ENCODE measurements around the gene LRRC8D. TPM values are rescaled to one million over a fixed set of nuclear protein-coding genes. Genes with fewer than 3 reads are reported as not detected.

The LRRC8D gene
- total RNA-seq, 1 donor from 2014 or later: 33.9 TPM

DNA sequence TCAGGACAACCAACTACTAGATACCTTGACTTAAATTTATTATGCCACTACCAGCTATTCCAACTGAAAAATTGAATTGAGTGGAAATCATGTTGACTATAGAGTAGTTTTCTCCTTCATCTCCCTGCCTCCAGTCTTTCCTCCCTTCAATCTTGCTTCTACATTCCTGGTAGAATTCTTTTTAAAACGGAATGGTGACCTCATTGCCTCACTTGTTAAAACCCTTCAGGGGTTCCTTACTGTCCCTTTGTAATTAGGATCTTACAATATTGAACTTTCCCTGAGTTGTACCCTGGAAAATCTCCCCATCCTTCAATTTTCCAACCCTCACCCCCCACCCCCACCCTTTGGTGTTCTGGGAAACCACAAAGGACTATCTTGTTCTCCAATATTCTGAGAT lies 91.2 kb downstream of the LRRC8D start:
- peak overlapping the region; percentile 8 for H3K4me3 Mint-ChIP-seq (ENCODE audit: unreplicated experiment)
- TF ChIP-seq, protein P1, sequence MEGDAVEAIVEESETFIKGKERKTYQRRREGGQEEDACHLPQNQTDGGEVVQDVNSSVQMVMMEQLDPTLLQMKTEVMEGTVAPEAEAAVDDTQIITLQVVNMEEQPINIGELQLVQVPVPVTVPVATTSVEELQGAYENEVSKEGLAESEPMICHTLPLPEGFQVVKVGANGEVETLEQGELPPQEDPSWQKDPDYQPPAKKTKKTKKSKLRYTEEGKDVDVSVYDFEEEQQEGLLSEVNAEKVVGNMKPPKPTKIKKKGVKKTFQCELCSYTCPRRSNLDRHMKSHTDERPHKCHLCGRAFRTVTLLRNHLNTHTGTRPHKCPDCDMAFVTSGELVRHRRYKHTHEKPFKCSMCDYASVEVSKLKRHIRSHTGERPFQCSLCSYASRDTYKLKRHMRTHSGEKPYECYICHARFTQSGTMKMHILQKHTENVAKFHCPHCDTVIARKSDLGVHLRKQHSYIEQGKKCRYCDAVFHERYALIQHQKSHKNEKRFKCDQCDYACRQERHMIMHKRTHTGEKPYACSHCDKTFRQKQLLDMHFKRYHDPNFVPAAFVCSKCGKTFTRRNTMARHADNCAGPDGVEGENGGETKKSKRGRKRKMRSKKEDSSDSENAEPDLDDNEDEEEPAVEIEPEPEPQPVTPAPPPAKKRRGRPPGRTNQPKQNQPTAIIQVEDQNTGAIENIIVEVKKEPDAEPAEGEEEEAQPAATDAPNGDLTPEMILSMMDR (IDR thresholded peaks at IDR 0.05; ENCODE audit: unreplicated experiment): no peak
- H3K27ac Mint-ChIP-seq (ENCODE audit: unreplicated experiment): peak overlapping the region; percentile 82
- no peaks in the 10 kb centered on the region for H3K9me3 Mint-ChIP-seq (ENCODE audit: unreplicated experiment)
- no peak for DNase-seq (ENCODE audit: low spot score)
- H3K4me1 Mint-ChIP-seq (ENCODE audit: unreplicated experiment): peaks cover 55% of the 10 kb centered on the region
- peaks cover 6% of the 10 kb centered on the region for H3K36me3 Mint-ChIP-seq (ENCODE audit: low read depth, unreplicated experiment)
- H3K27me3 Mint-ChIP-seq (ENCODE audit: unreplicated experiment): no peaks in the 10 kb centered on the region

DNA sequence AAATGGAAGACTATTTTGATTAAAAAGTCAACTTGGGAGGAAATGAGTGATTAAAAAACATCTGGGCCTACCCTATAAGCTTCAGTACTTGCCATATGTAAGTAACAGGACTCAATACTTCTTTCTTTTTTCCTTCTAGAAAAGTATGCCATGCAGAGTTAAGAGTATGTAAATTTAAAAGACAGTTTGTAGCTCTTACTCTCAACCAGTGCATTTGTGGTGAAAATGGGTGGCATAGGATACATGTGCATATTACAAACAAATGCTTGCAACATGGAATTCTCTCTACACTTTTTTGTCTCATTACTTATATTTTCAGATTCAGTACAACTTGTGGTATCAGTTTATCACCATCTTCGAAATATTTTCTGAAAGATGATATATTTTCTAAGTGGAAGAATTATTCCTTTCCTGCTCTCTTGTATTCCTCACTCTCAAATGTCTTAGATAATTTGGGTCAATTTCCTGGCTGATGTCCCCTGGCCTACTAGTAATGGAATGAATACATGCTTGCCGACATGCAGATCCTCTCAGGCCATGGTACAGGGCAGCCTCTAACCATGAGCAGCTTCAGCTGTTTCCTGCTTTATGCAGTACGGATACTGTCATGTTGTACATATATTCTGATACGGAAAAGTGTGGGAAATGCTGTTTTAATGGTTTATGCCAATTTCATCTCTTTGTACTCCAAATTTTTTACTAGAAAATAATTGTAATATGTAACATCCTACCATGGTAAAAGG lies 92.7 kb downstream of the LRRC8D start:
- TF ChIP-seq, protein P1 (IDR thresholded peaks at IDR 0.05; ENCODE audit: unreplicated experiment): no peak
- Mint-ChIP-seq H3K4me3 (ENCODE audit: unreplicated experiment) (no peak overlapping the region), H3K9me3 (ENCODE audit: unreplicated experiment) (no peaks in the 10 kb centered on the region), H3K4me1 (ENCODE audit: unreplicated experiment) (peaks cover 43% of the 10 kb centered on the region), H3K27ac (ENCODE audit: unreplicated experiment) (no peak overlapping the region), H3K27me3 (ENCODE audit: unreplicated experiment) (no peaks in the 10 kb centered on the region), H3K36me3 (ENCODE audit: low read depth, unreplicated experiment) (no peaks in the 10 kb centered on the region)
- DNase-seq (ENCODE audit: low spot score): no peak

GRCh38 chr1:89917353-89917752 lies 96.5 kb downstream of the LRRC8D start:
- TF ChIP-seq, protein P1 (IDR thresholded peaks at IDR 0.05; ENCODE audit: unreplicated experiment): no peak
- H3K4me1 Mint-ChIP-seq (ENCODE audit: unreplicated experiment): peaks cover 19% of the 10 kb centered on the region
- no peaks in the 10 kb centered on the region for H3K9me3 Mint-ChIP-seq (ENCODE audit: unreplicated experiment)
- H3K4me3 Mint-ChIP-seq (ENCODE audit: unreplicated experiment): no peak overlapping the region
- no peak for DNase-seq (ENCODE audit: low spot score)
- no peaks in the 10 kb centered on the region for H3K27me3 Mint-ChIP-seq (ENCODE audit: unreplicated experiment)
- no peak overlapping the region for H3K27ac Mint-ChIP-seq (ENCODE audit: unreplicated experiment)
- H3K36me3 Mint-ChIP-seq (ENCODE audit: low read depth, unreplicated experiment): no peaks in the 10 kb centered on the region

GRCh38 chr1:89918127-89918793 lies 97.4 kb downstream of the LRRC8D start:
- Mint-ChIP-seq H3K36me3 (ENCODE audit: low read depth, unreplicated experiment) (peaks cover under 1% of the 10 kb centered on the region), H3K4me1 (ENCODE audit: unreplicated experiment) (peaks cover 11% of the 10 kb centered on the region), H3K9me3 (ENCODE audit: unreplicated experiment) (no peaks in the 10 kb centered on the region), H3K27me3 (ENCODE audit: unreplicated experiment) (no peaks in the 10 kb centered on the region), H3K4me3 (ENCODE audit: unreplicated experiment) (no peak overlapping the region), H3K27ac (ENCODE audit: unreplicated experiment) (no peak overlapping the region)
- TF ChIP-seq, protein P1 (IDR thresholded peaks at IDR 0.05; ENCODE audit: unreplicated experiment): no peak
- DNase-seq (ENCODE audit: low spot score): no peak

DNA sequence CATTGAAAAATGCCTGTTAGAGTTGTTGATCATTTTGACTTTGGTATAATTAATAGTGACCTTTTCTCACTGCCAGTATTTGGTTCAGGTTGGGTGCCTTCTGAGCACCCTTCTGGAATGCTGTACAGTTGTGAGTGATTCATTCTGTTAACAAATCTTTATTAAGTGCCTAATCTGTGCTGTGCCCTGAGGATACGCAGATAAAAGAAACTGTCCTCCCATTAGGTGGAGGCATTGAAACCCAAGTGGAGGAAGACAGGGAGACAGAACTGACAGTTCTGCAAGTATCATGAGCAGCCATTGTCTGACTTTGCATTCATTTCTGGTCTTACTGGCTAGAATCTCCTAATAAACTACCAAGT lies 97.9 kb downstream of the LRRC8D start:
- peaks cover 6% of the 10 kb centered on the region for H3K36me3 Mint-ChIP-seq (ENCODE audit: low read depth, unreplicated experiment)
- TF ChIP-seq, protein P1 (IDR thresholded peaks at IDR 0.05; ENCODE audit: unreplicated experiment): no peak
- DNase-seq (ENCODE audit: low spot score): no peak
- no peak overlapping the region for H3K4me3 Mint-ChIP-seq (ENCODE audit: unreplicated experiment)
- H3K27ac Mint-ChIP-seq (ENCODE audit: unreplicated experiment): peak overlapping the region; percentile 26
- H3K4me1 Mint-ChIP-seq (ENCODE audit: unreplicated experiment): peaks cover 6% of the 10 kb centered on the region
- H3K9me3 Mint-ChIP-seq (ENCODE audit: unreplicated experiment): no peaks in the 10 kb centered on the region
- H3K27me3 Mint-ChIP-seq (ENCODE audit: unreplicated experiment): no peaks in the 10 kb centered on the region

All from endothelial cell (in vitro differentiated cells).